Right lobe of liver (tissue), 6 donors: ENCODE data around the gene NLGN4X. TPM values are rescaled to one million over a fixed set of nuclear protein-coding genes. Genes with fewer than 3 reads are reported as not detected.

Source experiments
- ATAC-seq, 4 donors: fragments of 200-7000 bp; cut with Tn5 transposase; one replicate each; pipeline ENCODE4 v1.9.1; 2020; ENCODE audit warnings: mild to moderate bottlenecking in 4 of 4, moderate library complexity in 4 of 4
- DNase-seq, 3 donors: peaks; one replicate each; pipeline ENCODE4 v3.0.0-alpha.2; 2020
- H3K27ac ChIP-seq, 3 donors: fragments of 200-600 bp; one replicate each; pipeline ENCODE4 v1.8.0; 2022
- H3K27me3 ChIP-seq, 2 donors: fragments of 200-600 bp; one replicate each; pipeline ENCODE4 v1.8.0; 2022
- H3K36me3 ChIP-seq, 4 donors: fragments of 200-600 bp; sonication (generic) in 1 of 4; one replicate each; pipeline versions ENCODE4 v1.5.1 to v1.8.0; 2017 to 2022; ENCODE audit warnings: control low read depth in 1 of 4
- H3K4me1 ChIP-seq, 4 donors: fragments of 200-600 bp; sonication (generic) in 1 of 4; one replicate each; pipeline versions ENCODE4 v1.5.1 to v1.8.0; 2017 to 2022; ENCODE audit warnings: control low read depth in 1 of 4
- H3K4me3 ChIP-seq, 3 donors: fragments of 200-600 bp; one replicate each; pipeline ENCODE4 v1.8.0; 2022
- H3K9me3 ChIP-seq, 4 donors: fragments of 200-600 bp; sonication (generic) in 1 of 4; one replicate each; pipeline versions ENCODE4 v1.5.1 to v1.8.0; 2017 to 2022; ENCODE audit warnings: control low read depth in 1 of 4
- POLR2A ChIP-seq: fragments of 450-650 bp; IDR thresholded peaks from one replicate; pipeline ENCODE4 v1.6.1; 2017; ENCODE audit warnings: antibody characterized with exemption, mild to moderate bottlenecking
- WGBS: methylation state at CpG from one replicate; pipeline ENCODE4 v1.1.6; 2018; ENCODE audit warnings: low coverage, low lambda C conversion rate; ENCODE audit not compliant: insufficient coverage; ENCODE audit errors: missing lambda C conversion rate; 5-methylcytosine and 5-hydroxymethylcytosine counted together
- intact Hi-C, 2 donors: fragments of 100-400 bp; cut with DNase I; formaldehyde crosslinking; loops; one replicate each; pipeline versions ENCODE4 v1.11.2 to v1.14.1; 2022
- small RNA-seq, 2 experiments: library from RNA; depleted of rRNA; stranded (forward); fragments of <200 nt; gene quantifications; one replicate each; pipeline ENCODE3, GENCODE V24; 2016
- total RNA-seq, 6 experiments: library from RNA; depleted of rRNA in 2 of 6; stranded (reverse); fragments of >200 nt in 2 of 6; fragmentation: NEBNext Ultra II Directional in 3 of 6; extraction: Animal tissue kit (Norgen Biotek cat#: 25700) in 3 of 6; gene quantifications; one replicate each; pipeline versions ENCODE4 v1.1.0 to v1.2.4, GENCODE V29; 2016 to 2023
- TF ChIP-seq, protein P1 (sequence below), 4 donors: fragments of 200-600 bp in 3 of 4; fragments of 450-650 bp in 1 of 4; IDR thresholded peaks; one replicate each; pipeline versions ENCODE4 v1.5.1 to v1.8.0; 2016 to 2022; ENCODE audit warnings: antibody characterized with exemption in 4 of 4, mild to moderate bottlenecking in 2 of 4
- donor health status: DM: no; HTN: yes; CAD: no.
- donor health status: DM: no; HTN: no; CAD: no.
- donor health status: DM: no; HTN: no; CAD: no.
- donor health status: DM: no; HTN: yes; CAD: no.
- donor health status: DM: no; HTN: yes; CAD: no.

The NLGN4X gene
- total RNA-seq, 6 experiments from 2014 or later, result 0.51 to 1.5 (median 1.1) TPM

DNA sequence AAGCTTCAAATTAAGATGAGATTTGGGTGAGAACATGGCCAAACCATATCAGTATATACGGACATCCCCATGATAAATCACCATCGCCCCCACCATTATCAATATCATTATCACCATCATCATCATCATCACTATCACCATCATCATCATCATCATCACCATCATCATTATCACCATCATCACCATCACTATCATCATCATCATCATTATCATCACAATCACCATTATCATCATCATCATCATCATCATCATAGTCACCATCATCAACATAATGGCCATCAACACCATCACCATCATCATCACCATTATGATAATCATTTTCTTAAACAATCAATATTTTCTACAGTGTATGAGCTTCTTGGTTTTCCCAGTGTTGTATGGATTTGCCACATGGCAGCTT lies 360.9 kb downstream of the NLGN4X start:
- TF ChIP-seq, protein P1, sequence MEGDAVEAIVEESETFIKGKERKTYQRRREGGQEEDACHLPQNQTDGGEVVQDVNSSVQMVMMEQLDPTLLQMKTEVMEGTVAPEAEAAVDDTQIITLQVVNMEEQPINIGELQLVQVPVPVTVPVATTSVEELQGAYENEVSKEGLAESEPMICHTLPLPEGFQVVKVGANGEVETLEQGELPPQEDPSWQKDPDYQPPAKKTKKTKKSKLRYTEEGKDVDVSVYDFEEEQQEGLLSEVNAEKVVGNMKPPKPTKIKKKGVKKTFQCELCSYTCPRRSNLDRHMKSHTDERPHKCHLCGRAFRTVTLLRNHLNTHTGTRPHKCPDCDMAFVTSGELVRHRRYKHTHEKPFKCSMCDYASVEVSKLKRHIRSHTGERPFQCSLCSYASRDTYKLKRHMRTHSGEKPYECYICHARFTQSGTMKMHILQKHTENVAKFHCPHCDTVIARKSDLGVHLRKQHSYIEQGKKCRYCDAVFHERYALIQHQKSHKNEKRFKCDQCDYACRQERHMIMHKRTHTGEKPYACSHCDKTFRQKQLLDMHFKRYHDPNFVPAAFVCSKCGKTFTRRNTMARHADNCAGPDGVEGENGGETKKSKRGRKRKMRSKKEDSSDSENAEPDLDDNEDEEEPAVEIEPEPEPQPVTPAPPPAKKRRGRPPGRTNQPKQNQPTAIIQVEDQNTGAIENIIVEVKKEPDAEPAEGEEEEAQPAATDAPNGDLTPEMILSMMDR (IDR thresholded peaks at IDR 0.05), result no peak
- no peak for TF ChIP-seq POLR2A
- Histone ChIP-seq H3K36me3 (no peaks in the 10 kb centered on the region), H3K9me3 (no peaks in the 10 kb centered on the region), H3K4me3 (no peak overlapping the region), H3K27me3 (no peaks in the 10 kb centered on the region), H3K4me1 (no peaks in the 10 kb centered on the region), H3K27ac (no peak overlapping the region)
- ATAC-seq (no peak), DNase-seq (no peak)
- intact Hi-C loops, result no loop called here
- WGBS, result no CpG with 5 or more reads among the region's 2 CpGs

DNA sequence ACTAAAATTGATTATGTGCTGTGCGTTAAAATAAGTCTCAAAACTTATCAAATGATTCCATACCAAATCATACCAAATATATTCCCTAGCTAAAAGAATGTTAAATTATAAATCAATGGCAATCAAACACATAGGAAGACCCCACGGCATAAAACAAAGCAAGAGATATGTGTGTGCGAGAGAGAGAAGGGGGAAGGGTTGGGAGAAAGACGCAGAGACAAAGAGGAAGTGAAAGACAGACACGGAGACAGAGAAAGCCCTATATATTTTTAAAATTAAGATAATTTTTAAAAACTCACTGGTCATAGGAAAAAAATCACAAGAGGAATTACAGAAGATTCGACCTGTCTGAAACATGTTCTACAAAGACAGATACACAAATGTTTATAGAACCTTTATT lies 371.4 kb downstream of the NLGN4X start:
- WGBS, result 23% methylated on average over 6 of the region's 6 CpGs
- Histone ChIP-seq H3K4me3 (no peak overlapping the region), H3K4me1 (no peaks in the 10 kb centered on the region), H3K9me3 (no peaks in the 10 kb centered on the region), H3K27ac (no peak overlapping the region), H3K27me3 (no peaks in the 10 kb centered on the region), H3K36me3 (no peaks in the 10 kb centered on the region)
- intact Hi-C loops, result no loop called here
- DNase-seq (no peak), ATAC-seq (no peak)
- TF ChIP-seq, protein P1 (IDR thresholded peaks at IDR 0.05), result no peak
- TF ChIP-seq POLR2A, result no peak

DNA sequence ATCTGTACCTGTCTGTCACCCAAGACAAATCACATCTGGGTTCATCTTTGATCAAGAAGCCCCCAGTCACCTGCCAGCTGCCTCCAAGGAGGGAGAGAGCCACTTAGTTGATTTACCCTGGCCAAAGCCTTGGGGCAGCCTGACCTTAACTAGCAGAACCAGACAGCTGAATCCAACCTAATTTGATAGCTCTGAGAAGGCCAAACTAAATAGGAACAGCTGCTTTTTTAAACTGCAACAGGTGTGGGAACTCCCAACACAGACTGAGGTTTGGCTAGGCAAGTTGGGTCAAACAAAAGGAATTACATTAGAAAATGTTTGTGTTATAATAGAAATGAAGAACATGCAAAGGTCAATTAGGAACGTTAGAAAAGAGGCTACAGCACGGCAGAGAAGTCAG lies 375.7 kb downstream of the NLGN4X start:
- H3K27ac ChIP-seq, result no peak overlapping the region
- H3K27me3 ChIP-seq, result no peaks in the 10 kb centered on the region
- H3K9me3 ChIP-seq, result no peaks in the 10 kb centered on the region
- ATAC-seq (no peak), DNase-seq (no peak)
- WGBS, result 36% methylated on average over 2 of the region's 2 CpGs
- no peaks in the 10 kb centered on the region for H3K36me3 ChIP-seq
- H3K4me3 ChIP-seq, result no peak overlapping the region
- TF ChIP-seq POLR2A, result no peak
- intact Hi-C loops, result no loop called here
- H3K4me1 ChIP-seq, result no peaks in the 10 kb centered on the region

DNA sequence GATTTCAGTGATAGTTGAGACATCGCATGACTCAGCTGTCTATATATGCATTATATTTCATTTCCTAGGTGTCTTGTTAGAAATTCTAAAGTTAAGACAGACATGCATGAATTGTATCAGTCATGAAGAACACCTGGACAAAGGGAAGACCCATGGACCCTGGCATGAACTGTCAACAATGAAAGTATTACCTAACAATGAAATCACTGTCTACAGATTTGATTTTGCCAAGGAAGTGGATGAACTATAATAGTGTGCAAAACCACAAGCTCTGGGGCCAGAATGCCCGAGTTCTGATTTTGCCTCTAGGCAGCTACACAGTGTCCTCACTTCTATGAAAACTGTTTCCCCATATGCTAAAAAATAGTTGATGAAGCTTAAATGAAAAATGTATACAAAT lies 386.1 kb downstream of the NLGN4X start:
- WGBS, result 61% methylated on average over 2 of the region's 2 CpGs
- TF ChIP-seq POLR2A, result no peak
- TF ChIP-seq, protein P1 (IDR thresholded peaks at IDR 0.05), result no peak
- Histone ChIP-seq H3K4me1 (no peaks in the 10 kb centered on the region), H3K36me3 (no peaks in the 10 kb centered on the region), H3K9me3 (no peaks in the 10 kb centered on the region), H3K4me3 (no peak overlapping the region), H3K27me3 (no peaks in the 10 kb centered on the region), H3K27ac (no peak overlapping the region)
- no peak for ATAC-seq
- intact Hi-C loops, result no loop called here
- no peak for DNase-seq

Small RNAs within 50 kb of the gene (small RNA-seq; reads per million reads assigned to genes)
- 0 reads per million in 2 experiments for gene RF00322
